DND-41 (cell line): ENCODE data around the gene YBX1.
A peak's percentile ranks its signal among the peaks of the same experiment; 100 is the strongest.

Experiments
- ATAC-seq: fragments of 200-7000 bp; cut with Tn5 transposase; 3 replicates; pipeline ENCODE4 v1.9.1; 2021; ENCODE audit warnings: low read depth; ENCODE audit not compliant: insufficient read depth
- DNase-seq: peaks from one replicate; pipeline ENCODE4 v3.0.0-alpha.2; 2020
- H2AFZ ChIP-seq: 2 replicates; pipeline ENCODE4 v1.6.0; 2012; ENCODE audit warnings: low read depth, low read length
- H3K27ac ChIP-seq: 2 replicates; pipeline ENCODE4 v1.5.1; 2012; ENCODE audit warnings: low read length, inconsistent platforms
- H3K27me3 ChIP-seq: fragments of 200-600 bp; sonication (generic); 2 replicates; pipeline ENCODE4 v1.6.0; 2012; ENCODE audit warnings: low read length, mild to moderate bottlenecking, inconsistent platforms; ENCODE audit not compliant: insufficient read depth, poor library complexity
- H3K36me3 ChIP-seq: 2 replicates; pipeline ENCODE4 v1.5.1; 2012; ENCODE audit warnings: low read length, inconsistent platforms; ENCODE audit not compliant: insufficient read depth
- H3K4me1 ChIP-seq: 2 replicates; pipeline ENCODE4 v1.5.1; 2012; ENCODE audit warnings: mild to moderate bottlenecking, low read length; ENCODE audit not compliant: insufficient read depth
- H3K4me2 ChIP-seq: 2 replicates; pipeline ENCODE4 v1.6.0; 2012; ENCODE audit warnings: mild to moderate bottlenecking, moderate library complexity, low read length, inconsistent platforms; ENCODE audit not compliant: insufficient read depth
- H3K4me3 ChIP-seq, 2 experiments: fragments of 200-600 bp in 1 of 2; shearing (Covaris generic) in 1 of 2; 2 replicates each; pipeline ENCODE4 v1.5.1; 2012 to 2016; ENCODE audit warnings: inconsistent platforms in 2 of 2, low read length in 2 of 2, mild to moderate bottlenecking in 2 of 2, low read depth in 1 of 2, moderate library complexity in 1 of 2
- H3K79me2 ChIP-seq: 2 replicates; pipeline ENCODE4 v1.6.0; 2012; ENCODE audit warnings: low read length, inconsistent platforms; ENCODE audit not compliant: insufficient read depth
- H3K9ac ChIP-seq: 2 replicates; pipeline ENCODE4 v1.6.0; 2012; ENCODE audit warnings: low read depth, mild to moderate bottlenecking, inconsistent platforms, low read length, moderate library complexity
- H3K9me3 ChIP-seq: 2 replicates; pipeline ENCODE4 v1.5.1; 2012; ENCODE audit warnings: low read length, moderate library complexity, mild to moderate bottlenecking, inconsistent platforms; ENCODE audit not compliant: insufficient read depth, severe bottlenecking
- H4K20me1 ChIP-seq: 2 replicates; pipeline ENCODE4 v1.6.0; 2012; ENCODE audit warnings: low read length; ENCODE audit not compliant: insufficient read depth
- EZH2 ChIP-seq: IDR thresholded peaks from 3 replicates; pipeline ENCODE4 v1.6.1; 2012; ENCODE audit warnings: borderline replicate concordance, low read depth, mild to moderate bottlenecking, moderate library complexity, low read length, inconsistent platforms; ENCODE audit not compliant: severe bottlenecking
- TF ChIP-seq, protein P1 (sequence below): IDR thresholded peaks from 2 replicates; pipeline ENCODE4 v1.5.1; 2012; ENCODE audit warnings: borderline replicate concordance, low read length, moderate library complexity, mild to moderate bottlenecking; ENCODE audit not compliant: poor library complexity, severe bottlenecking; ENCODE audit errors: extremely low read depth

Gene YBX1

GRCh38 chr1:42744148-42744413 is 61.9 kb downstream of the YBX1 start:
- no peaks in the 10 kb centered on the region for H3K9me3 ChIP-seq
- no peaks in the 10 kb centered on the region for H3K4me1 ChIP-seq
- no peaks in the 10 kb centered on the region for H4K20me1 ChIP-seq
- ATAC-seq (no peak), DNase-seq (no peak)
- H3K4me3 ChIP-seq: no peak overlapping the region
- TF ChIP-seq, protein P1, sequence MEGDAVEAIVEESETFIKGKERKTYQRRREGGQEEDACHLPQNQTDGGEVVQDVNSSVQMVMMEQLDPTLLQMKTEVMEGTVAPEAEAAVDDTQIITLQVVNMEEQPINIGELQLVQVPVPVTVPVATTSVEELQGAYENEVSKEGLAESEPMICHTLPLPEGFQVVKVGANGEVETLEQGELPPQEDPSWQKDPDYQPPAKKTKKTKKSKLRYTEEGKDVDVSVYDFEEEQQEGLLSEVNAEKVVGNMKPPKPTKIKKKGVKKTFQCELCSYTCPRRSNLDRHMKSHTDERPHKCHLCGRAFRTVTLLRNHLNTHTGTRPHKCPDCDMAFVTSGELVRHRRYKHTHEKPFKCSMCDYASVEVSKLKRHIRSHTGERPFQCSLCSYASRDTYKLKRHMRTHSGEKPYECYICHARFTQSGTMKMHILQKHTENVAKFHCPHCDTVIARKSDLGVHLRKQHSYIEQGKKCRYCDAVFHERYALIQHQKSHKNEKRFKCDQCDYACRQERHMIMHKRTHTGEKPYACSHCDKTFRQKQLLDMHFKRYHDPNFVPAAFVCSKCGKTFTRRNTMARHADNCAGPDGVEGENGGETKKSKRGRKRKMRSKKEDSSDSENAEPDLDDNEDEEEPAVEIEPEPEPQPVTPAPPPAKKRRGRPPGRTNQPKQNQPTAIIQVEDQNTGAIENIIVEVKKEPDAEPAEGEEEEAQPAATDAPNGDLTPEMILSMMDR: no peak
- no peak for TF ChIP-seq EZH2
- H3K27ac ChIP-seq: no peak overlapping the region
- no peak overlapping the region for H3K4me2 ChIP-seq
- H3K36me3 ChIP-seq: peaks cover 38% of the 10 kb centered on the region
- H3K9ac ChIP-seq: no peak overlapping the region
- H3K27me3 ChIP-seq: no peaks in the 10 kb centered on the region
- H3K79me2 ChIP-seq: no peaks in the 10 kb centered on the region
- H2AFZ ChIP-seq: no peak overlapping the region

DNA sequence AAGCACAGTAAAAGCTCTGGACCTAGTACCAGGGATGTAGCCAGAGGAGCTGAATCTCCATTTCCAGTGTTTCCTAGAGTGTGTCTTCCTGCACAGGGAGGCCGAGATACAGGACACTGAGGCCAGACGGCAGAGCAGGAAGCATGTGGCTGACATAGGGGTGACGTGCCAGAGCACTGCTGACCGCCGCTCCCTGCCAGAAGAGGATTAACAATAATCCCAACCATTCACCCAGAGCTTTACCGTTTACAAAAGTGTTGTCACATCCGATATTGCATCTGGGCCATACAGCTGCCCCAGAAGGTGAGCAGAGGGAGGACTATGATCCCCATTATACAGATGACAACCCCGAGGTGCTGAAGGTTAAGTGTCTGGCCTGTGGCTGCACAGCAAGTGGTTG is 63.6 kb downstream of the YBX1 start:
- DNase-seq: no peak
- Histone ChIP-seq H3K9me3 (no peaks in the 10 kb centered on the region), H3K27me3 (no peaks in the 10 kb centered on the region), H3K9ac (no peak overlapping the region), H3K36me3 (peaks cover 51% of the 10 kb centered on the region), H3K4me1 (no peaks in the 10 kb centered on the region), H3K27ac (no peak overlapping the region), H4K20me1 (no peaks in the 10 kb centered on the region), H3K4me2 (no peak overlapping the region), H3K79me2 (no peaks in the 10 kb centered on the region), H2AFZ (no peak overlapping the region), H3K4me3 (no peak overlapping the region)
- no peak for ATAC-seq
- TF ChIP-seq, protein P1: no peak
- no peak for TF ChIP-seq EZH2

DNA sequence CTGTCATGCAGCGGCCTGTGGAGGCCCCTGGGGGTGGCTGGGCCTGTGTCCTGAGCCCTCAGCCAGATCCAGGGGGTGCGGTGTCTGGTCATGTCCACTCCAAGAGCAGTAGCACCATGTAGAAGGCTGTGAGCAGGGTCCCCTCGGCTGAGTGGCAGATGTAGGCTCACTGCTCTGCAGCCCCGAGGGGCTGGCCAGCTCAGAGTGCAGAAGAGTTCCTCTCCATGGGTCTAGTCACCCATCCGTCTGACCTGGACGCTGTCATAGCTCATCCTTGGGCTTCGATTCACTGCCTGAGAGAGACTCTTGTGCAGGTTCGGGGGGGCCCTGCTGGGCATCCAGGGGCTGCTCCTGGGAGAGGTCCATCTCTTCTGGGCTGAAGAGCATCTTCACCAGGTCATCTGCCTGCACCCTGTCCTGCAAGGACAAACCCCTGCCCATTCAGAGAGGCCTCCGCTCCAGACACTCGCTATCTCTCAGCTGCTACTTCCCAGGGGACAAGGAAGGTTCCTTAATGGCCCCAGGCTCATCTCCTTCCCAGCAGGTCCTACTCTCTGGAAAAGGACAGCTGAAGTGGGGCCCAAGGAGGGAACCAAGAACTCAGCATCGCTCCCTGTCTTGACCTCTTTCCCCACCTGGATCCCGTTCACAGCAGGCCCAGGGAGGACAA is 64.4 kb downstream of the YBX1 start:
- Histone ChIP-seq H3K4me2 (no peak overlapping the region), H4K20me1 (no peaks in the 10 kb centered on the region), H3K27ac (no peak overlapping the region), H3K4me3 (no peak overlapping the region), H3K79me2 (no peaks in the 10 kb centered on the region), H2AFZ (no peak overlapping the region), H3K9ac (no peak overlapping the region), H3K4me1 (no peaks in the 10 kb centered on the region), H3K27me3 (no peaks in the 10 kb centered on the region), H3K9me3 (no peaks in the 10 kb centered on the region), H3K36me3 (peaks cover 52% of the 10 kb centered on the region)
- DNase-seq: no peak
- ATAC-seq: no peak
- TF ChIP-seq, protein P1: no peak
- TF ChIP-seq EZH2: no peak

DNA sequence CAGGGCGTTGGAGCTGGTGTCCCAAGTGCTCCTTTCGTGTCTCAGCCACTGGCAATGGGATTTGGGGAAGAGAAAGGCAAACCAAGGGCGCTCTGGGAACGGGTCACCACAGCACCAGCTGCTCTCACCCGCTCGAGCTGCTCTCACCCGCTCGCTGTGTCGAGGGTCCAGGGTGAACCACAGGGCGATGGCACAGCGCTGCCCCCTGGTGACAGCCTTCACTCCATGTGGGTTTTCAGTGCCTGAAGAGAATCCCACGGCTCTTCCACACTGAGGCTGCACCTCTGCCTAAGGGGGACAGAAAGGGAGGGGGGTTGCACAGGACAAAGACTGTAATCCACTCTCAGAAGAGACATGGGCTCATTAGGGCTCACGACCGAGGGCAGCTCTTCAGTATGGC is 64.9 kb downstream of the YBX1 start:
- Histone ChIP-seq H3K36me3 (peaks cover 57% of the 10 kb centered on the region), H3K9ac (no peak overlapping the region), H3K4me1 (no peaks in the 10 kb centered on the region), H2AFZ (no peak overlapping the region), H3K27ac (no peak overlapping the region), H3K9me3 (no peaks in the 10 kb centered on the region), H3K4me2 (no peak overlapping the region), H3K4me3 (no peak overlapping the region), H3K79me2 (no peaks in the 10 kb centered on the region), H4K20me1 (no peaks in the 10 kb centered on the region), H3K27me3 (no peaks in the 10 kb centered on the region)
- no peak for TF ChIP-seq EZH2
- TF ChIP-seq, protein P1: peak; percentile 86
- peak; percentile 58 for DNase-seq
- ATAC-seq: peak; percentile 77
